Measurements from ENCODE around the gene MANF. TPM values are rescaled to one million over a fixed set of nuclear protein-coding genes. Genes with fewer than 3 reads are reported as not detected.

Gene MANF
- total and polyA plus RNA-seq, 4 donors: 40.1 to 173 (median 86.7) TPM

GRCh38 chr3:51391075-51391565, 6.0 kb downstream of the MANF start, which contains the start of gene RBM15B:
Gene RBM15B, plus strand, starts transcription at chr3:51391285. Its CDS starts 115 bp downstream, at chr3:51391400.
- peak; percentile 96 to 98 (median 98) for DNase-seq
- H3K4me3 ChIP-seq: peak within 1 kb of the TSS; percentile 81
- H3K27me3 ChIP-seq (ENCODE audit: control insufficient read depth in 3 of 3, insufficient read depth in 3 of 3, low read length in 2 of 3): no peaks in the 10 kb centered on the region
- H3K4me1 ChIP-seq (ENCODE audit: control insufficient read depth in 5 of 5, insufficient read depth in 5 of 5, low read length in 5 of 5): peaks cover 0 to 48% (median 16%) of the 10 kb centered on the region in 5 donors
- peak; percentile 92 for TF ChIP-seq CTCF (IDR thresholded peaks at IDR 0.05; ENCODE audit: control extremely low read depth, extremely low read depth)
- H3K9ac ChIP-seq (ENCODE audit: insufficient read depth in 1 of 2, low read length in 2 of 2): peak within 1 kb of the TSS; percentile 8 to 51
- peaks cover 5 to 49% (median 44%) of the 10 kb centered on the region in 4 donors for H3K36me3 ChIP-seq (ENCODE audit: control insufficient read depth in 4 of 4, insufficient read depth in 4 of 4, low read length in 4 of 4)
- WGBS, 2 donors: 0% methylated on average over 11 to 83 of the region's 83 CpGs
- no peaks in the 10 kb centered on the region for H3K9me3 ChIP-seq (ENCODE audit: control insufficient read depth in 4 of 4, insufficient read depth in 3 of 4, low read length in 3 of 4)
- H3K27ac ChIP-seq (ENCODE audit: low read depth in 1 of 2, low read length in 1 of 2): peak within 1 kb of the TSS; percentile 95 to 96
- peak; percentile 92 for ATAC-seq (ENCODE audit: insufficient read depth, low FRiP score)

GRCh38 chr3:51391566-51392354, 6.7 kb downstream of the MANF start:
- ATAC-seq (ENCODE audit: insufficient read depth, low FRiP score) (no peak), DNase-seq (peak; percentile 27 to 47 (median 31))
- peak overlapping the region in 1 of 2 donors; percentile 51 for H3K9ac ChIP-seq (ENCODE audit: insufficient read depth in 1 of 2, low read length in 2 of 2)
- no peaks in the 10 kb centered on the region for H3K9me3 ChIP-seq (ENCODE audit: control insufficient read depth in 4 of 4, insufficient read depth in 3 of 4, low read length in 3 of 4)
- peaks cover 0 to 42% (median 13%) of the 10 kb centered on the region in 5 donors for H3K4me1 ChIP-seq (ENCODE audit: control insufficient read depth in 5 of 5, insufficient read depth in 5 of 5, low read length in 5 of 5)
- H3K36me3 ChIP-seq (ENCODE audit: control insufficient read depth in 4 of 4, insufficient read depth in 4 of 4, low read length in 4 of 4): peaks cover 5 to 55% (median 43%) of the 10 kb centered on the region in 4 donors
- H3K27me3 ChIP-seq (ENCODE audit: control insufficient read depth in 3 of 3, insufficient read depth in 3 of 3, low read length in 2 of 3): no peaks in the 10 kb centered on the region
- peak overlapping the region; percentile 95 to 96 for H3K27ac ChIP-seq (ENCODE audit: low read depth in 1 of 2, low read length in 1 of 2)
- WGBS, 2 donors: 10 to 17% methylated on average over 85 to 115 of the region's 115 CpGs
- H3K4me3 ChIP-seq: peak overlapping the region; percentile 81
- no peak for TF ChIP-seq CTCF (IDR thresholded peaks at IDR 0.05; ENCODE audit: control extremely low read depth, extremely low read depth)

- Histone ChIP-seq H3K4me3 (peak overlapping the region; percentile 81), H3K27ac (ENCODE audit: low read depth in 1 of 2, low read length in 1 of 2) (peak overlapping the region in 1 of 2 donors; percentile 95), H3K9me3 (ENCODE audit: control insufficient read depth in 4 of 4, insufficient read depth in 3 of 4, low read length in 3 of 4) (no peaks in the 10 kb centered on the region), H3K36me3 (ENCODE audit: control insufficient read depth in 4 of 4, insufficient read depth in 4 of 4, low read length in 4 of 4) (peaks cover 3 to 58% (median 44%) of the 10 kb centered on the region in 4 donors), H3K4me1 (ENCODE audit: control insufficient read depth in 5 of 5, insufficient read depth in 5 of 5, low read length in 5 of 5) (peaks cover 0 to 38% (median 11%) of the 10 kb centered on the region in 5 donors), H3K27me3 (ENCODE audit: control insufficient read depth in 3 of 3, insufficient read depth in 3 of 3, low read length in 2 of 3) (no peaks in the 10 kb centered on the region), H3K9ac (ENCODE audit: insufficient read depth in 1 of 2, low read length in 2 of 2) (peak overlapping the region in 1 of 2 donors; percentile 51)
- no peak for TF ChIP-seq CTCF (IDR thresholded peaks at IDR 0.05; ENCODE audit: control extremely low read depth, extremely low read depth)
- ATAC-seq (ENCODE audit: insufficient read depth, low FRiP score): no peak
- 93 to 94% methylated on average over 42 of the region's 42 CpGs for WGBS, 2 donors
- no peak for DNase-seq
Observed at GRCh38 chr3:51392355-51393133, 7.5 kb downstream of the MANF start.
